ENCODE data around the gene RPS6KB2. TPM values are rescaled to one million over a fixed set of nuclear protein-coding genes. Genes with fewer than 3 reads are reported as not detected.

The RPS6KB2 gene
- total RNA-seq, 4 donors from 2014 or later = 34.0 to 51.0 (median 48.0) TPM

DNA sequence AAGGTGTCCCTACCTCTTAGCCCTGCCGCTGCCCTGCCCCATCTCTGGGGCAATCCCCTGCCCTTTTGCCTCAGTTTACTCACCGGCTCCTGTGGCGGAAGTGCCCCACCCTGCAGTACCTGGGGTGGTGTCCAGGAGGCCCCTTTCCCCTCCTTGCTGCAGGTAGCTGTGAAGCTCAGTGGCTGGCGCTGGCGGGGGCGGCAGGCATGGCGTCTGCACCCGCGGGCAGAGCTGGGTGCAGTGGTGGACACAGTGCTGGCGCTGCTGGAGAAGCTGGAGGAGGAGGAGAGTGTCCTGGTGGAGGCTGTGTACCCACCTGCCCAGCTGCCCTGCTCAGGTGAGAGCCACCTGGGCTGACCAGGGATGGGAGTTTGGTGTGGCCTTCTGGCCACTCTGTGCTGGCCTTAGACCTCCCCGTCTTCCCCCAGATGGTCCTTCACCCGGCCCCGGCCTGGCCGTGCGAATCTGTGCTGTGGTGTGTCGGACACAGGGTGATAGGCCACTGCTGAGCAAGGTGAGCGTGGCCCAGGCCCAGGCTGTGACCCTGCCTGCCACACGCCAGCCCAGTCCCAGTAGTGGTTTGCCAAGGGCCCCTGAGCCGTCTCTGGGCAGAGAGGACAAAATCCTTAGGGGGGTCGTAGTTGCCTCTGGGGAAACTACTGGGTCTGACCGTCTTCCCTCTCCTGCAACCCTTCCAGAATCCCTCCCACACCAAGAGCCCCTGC lies 8.8 kb upstream of the RPS6KB2 start:
- no peaks in the 10 kb centered on the region for H3K9me3 ChIP-seq

GRCh38 chr11:67420147-67420645 lies 8.1 kb upstream of the RPS6KB2 start:
- Histone ChIP-seq H3K9me3 (no peaks in the 10 kb centered on the region), H3K4me3 (peak overlapping the region; percentile 64 to 87 (median 72)), H3K27me3 (peaks cover 0 to 1% (median 0%) of the 10 kb centered on the region in 4 donors), H3K36me3 (no peaks in the 10 kb centered on the region), H3K27ac (replicated peaks in 1 of 4) (peak overlapping the region; percentile 85 to 95 (median 93)), H3K4me1 (peaks cover 49 to 60% (median 52%) of the 10 kb centered on the region in 4 donors)
- intact Hi-C loops (cut with DNase I) = no loop called here
- TF ChIP-seq POLR2AphosphoS5 (IDR thresholded peaks at IDR 0.05) (no peak), POLR2A (IDR thresholded peaks at IDR 0.05; ENCODE audit: low read depth) (no peak), EP300 (IDR thresholded peaks at IDR 0.05) (no peak), CTCF (IDR thresholded peaks at IDR 0.05) (no peak)
- DNase-seq (ENCODE audit: extremely low spot score) = no peak
- WGBS = 47% methylated on average over 11 of the region's 15 CpGs

More for the DNA sequence above, 8.8 kb upstream of the RPS6KB2 start:
- WGBS = 84% methylated on average over 8 of the region's 21 CpGs
- TF ChIP-seq CTCF (IDR thresholded peaks at IDR 0.05) = no peak
- no peak for TF ChIP-seq POLR2AphosphoS5 (IDR thresholded peaks at IDR 0.05)
- TF ChIP-seq POLR2A (IDR thresholded peaks at IDR 0.05; ENCODE audit: low read depth) = no peak
- TF ChIP-seq EP300 (IDR thresholded peaks at IDR 0.05) = no peak
- peak overlapping the region; percentile 85 to 95 (median 93) for H3K27ac ChIP-seq (replicated peaks in 1 of 4)
- H3K4me3 ChIP-seq = no peak overlapping the region
- DNase-seq (ENCODE audit: extremely low spot score) = no peak
- H3K4me1 ChIP-seq = peaks cover 54 to 66% (median 56%) of the 10 kb centered on the region in 4 donors
- peaks cover 0 to 6% (median 0%) of the 10 kb centered on the region in 4 donors for H3K27me3 ChIP-seq
- intact Hi-C loops (cut with DNase I) = no loop called here
- no peaks in the 10 kb centered on the region for H3K36me3 ChIP-seq

- H3K36me3 ChIP-seq = no peaks in the 10 kb centered on the region
- peak; percentile 98 for DNase-seq (ENCODE audit: extremely low spot score)
- no peaks in the 10 kb centered on the region for H3K9me3 ChIP-seq
- TF ChIP-seq POLR2AphosphoS5 (IDR thresholded peaks at IDR 0.05) (peak; percentile 67 to 86), POLR2A (IDR thresholded peaks at IDR 0.05; ENCODE audit: low read depth) (no peak)
- no peaks in the 10 kb centered on the region for H3K27me3 ChIP-seq
- H3K4me3 ChIP-seq = peak overlapping the region; percentile 64 to 87 (median 72)
- peaks cover 42 to 54% (median 46%) of the 10 kb centered on the region in 4 donors for H3K4me1 ChIP-seq
- intact Hi-C loops (cut with DNase I) = no loop called here
- peak overlapping the region; percentile 85 to 95 (median 93) for H3K27ac ChIP-seq (replicated peaks in 1 of 4)
- under 1% methylated on average over 46 of the region's 97 CpGs for WGBS
Observed at GRCh38 chr11:67420646-67421429, 7.5 kb upstream of the RPS6KB2 start.

DNA sequence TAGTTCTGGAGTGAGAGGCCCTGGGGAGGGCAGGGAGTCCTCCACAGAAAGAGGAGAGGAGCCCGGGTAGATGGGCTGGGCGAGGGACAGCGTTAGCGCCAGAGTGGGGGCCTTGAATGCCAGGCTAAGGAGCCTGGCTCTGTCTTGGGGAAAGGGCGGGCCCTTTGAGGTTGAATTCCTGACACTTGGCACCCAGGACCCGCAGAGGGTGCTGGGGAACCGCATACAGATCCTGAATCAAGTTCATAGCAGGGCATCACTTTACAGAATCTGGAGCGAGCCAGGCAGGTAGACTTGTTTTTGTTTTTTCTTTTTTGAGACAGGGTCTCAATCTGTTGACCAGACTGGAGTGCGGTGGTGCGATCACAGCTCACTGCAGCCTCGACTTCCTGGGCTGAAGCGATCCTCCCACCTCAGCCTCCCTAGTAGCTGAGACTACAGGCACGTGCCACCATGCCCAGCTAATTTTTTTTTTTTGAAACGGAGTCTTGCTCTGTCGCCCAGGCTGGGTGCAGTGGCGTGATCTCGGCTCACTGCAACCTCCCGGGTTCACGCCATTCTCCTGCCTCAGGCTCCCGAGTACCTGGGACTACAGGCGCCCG lies 6.8 kb upstream of the RPS6KB2 start:
- H3K4me3 ChIP-seq = peak overlapping the region; percentile 64 to 87 (median 72)
- intact Hi-C loops (cut with DNase I) = no loop called here
- H3K9me3 ChIP-seq = no peaks in the 10 kb centered on the region
- no peak for TF ChIP-seq POLR2AphosphoS5 (IDR thresholded peaks at IDR 0.05)
- TF ChIP-seq POLR2A (IDR thresholded peaks at IDR 0.05; ENCODE audit: low read depth) = no peak
- TF ChIP-seq CTCF (IDR thresholded peaks at IDR 0.05) = no peak
- no peak for TF ChIP-seq EP300 (IDR thresholded peaks at IDR 0.05)
- 87% methylated on average over 17 of the region's 22 CpGs for WGBS
- peaks cover 35 to 47% (median 39%) of the 10 kb centered on the region in 4 donors for H3K4me1 ChIP-seq
- peak overlapping the region; percentile 85 to 95 (median 93) for H3K27ac ChIP-seq (replicated peaks in 1 of 4)
- H3K27me3 ChIP-seq = no peaks in the 10 kb centered on the region
- no peaks in the 10 kb centered on the region for H3K36me3 ChIP-seq
- DNase-seq (ENCODE audit: extremely low spot score) = no peak
